HPDE6-E6E7 (cell line): ENCODE measurements around the gene PITPNC1.
A peak's percentile ranks its signal among the peaks of the same experiment; 100 is the strongest.
"Not testable (repeated sequence)": the region's sequence is repeated elsewhere in the genome, so short reads cannot be mapped to it uniquely, and the experiment has no call there.

Source experiments
- DNase-seq: peaks from one replicate; pipeline ENCODE4 v3.0.0; 2011; ENCODE audit warnings: missing footprints; ENCODE audit errors: extremely low spot score

The PITPNC1 gene

GRCh38 chr17:67514998-67515397 lies 137.9 kb downstream of the PITPNC1 start:
- no peak for DNase-seq

- no peak for DNase-seq
Observed at GRCh38 chr17:67515490-67516083, 138.5 kb downstream of the PITPNC1 start.

GRCh38 chr17:67516571-67516970 lies 139.5 kb downstream of the PITPNC1 start:
- DNase-seq, result not testable (repeated sequence)

- DNase-seq, result no peak
Observed at GRCh38 chr17:67517325-67517724, 140.2 kb downstream of the PITPNC1 start.

- DNase-seq, result no peak
Observed at GRCh38 chr17:67518876-67519275, 141.8 kb downstream of the PITPNC1 start.

- DNase-seq, result no peak
Observed at GRCh38 chr17:67519801-67520251, 142.7 kb downstream of the PITPNC1 start.

GRCh38 chr17:67520252-67520906 lies 143.3 kb downstream of the PITPNC1 start:
- no peak for DNase-seq

GRCh38 chr17:67520916-67521774 lies 144.1 kb downstream of the PITPNC1 start:
- no peak for DNase-seq

GRCh38 chr17:67521775-67522069 lies 144.6 kb downstream of the PITPNC1 start:
- DNase-seq, result no peak

GRCh38 chr17:67523101-67523500 lies 146.0 kb downstream of the PITPNC1 start:
- DNase-seq, result no peak

- DNase-seq, result no peak
Observed at GRCh38 chr17:67525239-67526135, 148.4 kb downstream of the PITPNC1 start.

- DNase-seq, result no peak
Observed at GRCh38 chr17:67526700-67527099, 149.6 kb downstream of the PITPNC1 start.

GRCh38 chr17:67528751-67529436 lies 151.8 kb downstream of the PITPNC1 start:
- DNase-seq, result peak; percentile 95

- no peak for DNase-seq
Observed at GRCh38 chr17:67531291-67531690, 154.2 kb downstream of the PITPNC1 start.

GRCh38 chr17:67532326-67532871 lies 155.3 kb downstream of the PITPNC1 start:
- DNase-seq, result no peak

GRCh38 chr17:67534941-67535340 lies 157.9 kb downstream of the PITPNC1 start:
- DNase-seq, result no peak

GRCh38 chr17:67542219-67543114 lies 165.4 kb downstream of the PITPNC1 start:
- DNase-seq, result no peak

GRCh38 chr17:67544364-67544955 lies 167.4 kb downstream of the PITPNC1 start:
- DNase-seq, result no peak
